ENCODE results near the gene TMEM91. TPM values are rescaled to one million over a fixed set of nuclear protein-coding genes. Genes with fewer than 3 reads are reported as not detected.

The TMEM91 gene
- total and polyA plus RNA-seq, 2 of the 4 experiments (the other 2 are of a cell fraction) = 1.4 to 4.8 TPM

DNA sequence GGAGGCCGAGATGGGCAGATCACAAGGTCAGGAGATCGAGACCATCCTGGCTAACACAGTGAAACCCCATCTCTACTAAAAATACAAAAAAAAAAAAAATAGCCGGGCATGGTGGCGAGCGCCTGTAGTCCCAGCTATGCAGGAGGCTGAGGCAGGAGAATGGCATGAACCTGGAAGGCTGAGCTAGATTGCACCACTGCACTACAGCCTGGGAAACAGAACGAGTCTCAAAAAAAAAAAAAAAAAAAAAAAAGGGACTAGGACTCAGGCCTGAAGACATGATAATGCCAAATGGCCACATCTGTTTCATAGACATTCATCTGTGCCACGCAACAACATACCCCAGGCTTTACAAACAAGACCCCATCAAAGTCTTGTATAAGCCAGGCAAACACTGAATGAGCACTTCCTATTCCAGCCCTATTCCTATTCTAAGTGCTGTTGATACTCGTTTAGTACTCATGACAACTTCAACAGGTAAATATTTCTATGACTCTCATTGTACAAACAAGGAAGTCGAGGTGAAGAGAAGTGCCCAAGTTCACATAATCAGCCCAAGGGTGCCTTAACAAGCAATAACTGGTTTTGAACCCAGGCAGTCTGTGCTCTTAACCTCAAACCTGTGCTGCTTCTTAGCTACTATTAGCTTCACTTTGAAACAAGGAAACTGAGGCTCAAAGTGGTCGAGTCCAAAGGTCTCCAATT lies 14.0 kb upstream of the TMEM91 start:
- Histone ChIP-seq H2BK5ac (ENCODE audit: low read depth, low read length, poor library complexity, severe bottlenecking) (no peak overlapping the region), H3K4ac (ENCODE audit: low read depth, low read length) (no peak overlapping the region), H3K9ac (ENCODE audit: low read depth, low read length) (no peak overlapping the region), H3K9me3 (ENCODE audit: control insufficient read depth, insufficient read depth, low read length) (no peaks in the 10 kb centered on the region), H3K27ac (ENCODE audit: insufficient read depth, low read length) (no peak overlapping the region), H3K4me2 (ENCODE audit: low read depth, low read length) (no peak overlapping the region), H2BK120ac (ENCODE audit: low read depth, low read length) (no peak overlapping the region), H2BK15ac (ENCODE audit: low read depth, low read length) (no peak overlapping the region), H4K8ac (ENCODE audit: low read depth in 2 of 2, low read length in 2 of 2) (no peak overlapping the region; a peak in 1 of 4 replicates), H3K14ac (replicated peaks; ENCODE audit: low read depth, low read length) (no peak overlapping the region), H4K20me1 (ENCODE audit: insufficient read depth, low read length) (no peaks in the 10 kb centered on the region), H2AFZ (replicated peaks; ENCODE audit: low read length, poor library complexity) (no peak overlapping the region), H3K56ac (ENCODE audit: extremely low read depth, insufficient read depth, low read length) (no peak overlapping the region), H3K9me1 (ENCODE audit: insufficient read depth, low read length) (peaks cover 11% of the 10 kb centered on the region), H3K27me3 (ENCODE audit: control insufficient read depth, insufficient read depth, low read length) (no peaks in the 10 kb centered on the region), H3K18ac (ENCODE audit: low read depth, low read length) (no peak overlapping the region), H4K91ac (ENCODE audit: insufficient read depth, low read depth, low read length) (no peak overlapping the region), H3K4me1 (ENCODE audit: control insufficient read depth, insufficient read depth, low read length) (peaks cover 7% of the 10 kb centered on the region), H2BK20ac (ENCODE audit: low read depth, low read length) (no peak overlapping the region), H2AK5ac (ENCODE audit: low read depth, low read length) (no peak overlapping the region), H3K36me3 (ENCODE audit: control insufficient read depth, insufficient read depth, low read length) (no peaks in the 10 kb centered on the region), H4K5ac (ENCODE audit: low read depth, low read length) (no peak overlapping the region), H3K23ac (ENCODE audit: low read depth, low read length) (no peak overlapping the region), H2AK9ac (replicated peaks; ENCODE audit: low read depth, low read length, poor library complexity) (no peak overlapping the region), H3K79me1 (ENCODE audit: low read depth in 1 of 2, low read length in 2 of 2) (peaks cover 21 to 42% of the 10 kb centered on the region in 2 experiments), H3K4me3 (ENCODE audit: insufficient read depth, low read depth, low read length) (no peak overlapping the region)
- dilution Hi-C loops (cut with HindIII; ENCODE audit: low sequenced_read_pairs, unreplicated experiment) = no loop called here
- ATAC-seq (ENCODE audit: low read depth) (no peak), DNase-seq (no peak)
- BruUV-seq (replicated peaks) = no TSS peak
- intact Hi-C loops (cut with micrococcal nuclease) = no loop called here
- WGBS, 2 experiments (ENCODE audit: extremely low coverage in 2 of 2, insufficient read length in 1 of 2) = 67% methylated on average over 3 of the region's 10 CpGs; no CpG with 5 or more reads in 1 of the 2 experiments
- in situ Hi-C loops (cut with MboI; ENCODE audit: low sequenced_read_pairs) = no loop called here
- TF ChIP-seq NFE2L2 (IDR thresholded peaks at IDR 0.05; ENCODE audit: low read depth, low read length) (no peak), MAFK (IDR thresholded peaks at IDR 0.05; ENCODE audit: low read depth, low read length) (no peak), POLR2A (IDR thresholded peaks at IDR 0.05; ENCODE audit: low read depth, low read length) (no peak), SMC3 (IDR thresholded peaks at IDR 0.05; ENCODE audit: low read depth, low read length) (no peak), CHD1 (IDR thresholded peaks at IDR 0.05; ENCODE audit: low read depth, low read length) (no peak), BHLHE40 (IDR thresholded peaks at IDR 0.05; ENCODE audit: low read depth, low read length) (no peak), CEBPB (IDR thresholded peaks at IDR 0.05; ENCODE audit: low read depth, low read length) (no peak), MAZ (IDR thresholded peaks at IDR 0.05; ENCODE audit: borderline replicate concordance, low read depth, low read length) (no peak), RAD21 (IDR thresholded peaks at IDR 0.05; ENCODE audit: low read length) (no peak), RCOR1 (IDR thresholded peaks at IDR 0.05; ENCODE audit: insufficient replicate concordance, low read length) (no peak)
- TF ChIP-seq, protein P1, sequence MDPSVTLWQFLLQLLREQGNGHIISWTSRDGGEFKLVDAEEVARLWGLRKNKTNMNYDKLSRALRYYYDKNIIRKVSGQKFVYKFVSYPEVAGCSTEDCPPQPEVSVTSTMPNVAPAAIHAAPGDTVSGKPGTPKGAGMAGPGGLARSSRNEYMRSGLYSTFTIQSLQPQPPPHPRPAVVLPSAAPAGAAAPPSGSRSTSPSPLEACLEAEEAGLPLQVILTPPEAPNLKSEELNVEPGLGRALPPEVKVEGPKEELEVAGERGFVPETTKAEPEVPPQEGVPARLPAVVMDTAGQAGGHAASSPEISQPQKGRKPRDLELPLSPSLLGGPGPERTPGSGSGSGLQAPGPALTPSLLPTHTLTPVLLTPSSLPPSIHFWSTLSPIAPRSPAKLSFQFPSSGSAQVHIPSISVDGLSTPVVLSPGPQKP (IDR thresholded peaks at IDR 0.05; ENCODE audit: borderline replicate concordance, low read depth, low read length) = no peak
- ChIA-PET POLR2A (ENCODE audit: unreplicated experiment) (no interaction called here), CTCF (no interaction called here)
